Endothelial cell (in vitro differentiated cells): ENCODE measurements around the gene MACROD2. TPM values are rescaled to one million over a fixed set of nuclear protein-coding genes. Genes with fewer than 3 reads are reported as not detected.

ENCODE experiments used
- DNase-seq: peaks from one replicate; pipeline ENCODE4 v3.0.0; 2021; ENCODE audit warnings: low spot score
- H3K27ac Mint-ChIP-seq: one replicate; pipeline ENCODE4 v1.8.0; 2021; ENCODE audit warnings: mixed read lengths, inconsistent platforms; ENCODE audit not compliant: unreplicated experiment
- H3K27me3 Mint-ChIP-seq: one replicate; pipeline ENCODE4 v1.8.0; 2021; ENCODE audit warnings: mild to moderate bottlenecking, moderate library complexity, mixed read lengths, inconsistent platforms; ENCODE audit not compliant: unreplicated experiment
- H3K36me3 Mint-ChIP-seq: one replicate; pipeline ENCODE4 v1.8.0; 2021; ENCODE audit warnings: mild to moderate bottlenecking, low read depth, mixed read lengths, inconsistent platforms; ENCODE audit not compliant: unreplicated experiment
- H3K4me1 Mint-ChIP-seq: one replicate; pipeline ENCODE4 v1.8.0; 2021; ENCODE audit warnings: mild to moderate bottlenecking, mixed read lengths, inconsistent platforms; ENCODE audit not compliant: unreplicated experiment
- H3K4me3 Mint-ChIP-seq: one replicate; pipeline ENCODE4 v1.8.0; 2021; ENCODE audit warnings: mild to moderate bottlenecking, mixed read lengths, inconsistent platforms; ENCODE audit not compliant: unreplicated experiment
- H3K9me3 Mint-ChIP-seq: one replicate; pipeline ENCODE4 v1.8.0; 2021; ENCODE audit warnings: mixed read lengths, inconsistent platforms; ENCODE audit not compliant: unreplicated experiment
- total RNA-seq: library from RNA; stranded (reverse); fragmentation: NEBNext Ultra II Directional; extraction: Animal tissue kit (Norgen Biotek cat#: 25700); gene quantifications from one replicate; pipeline ENCODE4 v1.2.1, GENCODE V29; 2021; ENCODE audit not compliant: unreplicated experiment
- TF ChIP-seq, protein P1 (sequence below): fragments of 200-600 bp; sonication (generic); IDR thresholded peaks from one replicate; pipeline ENCODE4 v1.5.0; 2021; ENCODE audit warnings: antibody characterized with exemption; ENCODE audit not compliant: unreplicated experiment

Gene MACROD2
- total RNA-seq, 1 donor from 2014 or later, result 6.4 TPM

GRCh38 chr20:15854911-15855310 is 1859.6 kb downstream of the MACROD2 start:
- Mint-ChIP-seq H3K36me3 (no peaks in the 10 kb centered on the region), H3K4me1 (no peaks in the 10 kb centered on the region), H3K4me3 (no peak overlapping the region), H3K9me3 (no peaks in the 10 kb centered on the region), H3K27me3 (peaks cover 1% of the 10 kb centered on the region), H3K27ac (no peak overlapping the region)
- TF ChIP-seq, protein P1, sequence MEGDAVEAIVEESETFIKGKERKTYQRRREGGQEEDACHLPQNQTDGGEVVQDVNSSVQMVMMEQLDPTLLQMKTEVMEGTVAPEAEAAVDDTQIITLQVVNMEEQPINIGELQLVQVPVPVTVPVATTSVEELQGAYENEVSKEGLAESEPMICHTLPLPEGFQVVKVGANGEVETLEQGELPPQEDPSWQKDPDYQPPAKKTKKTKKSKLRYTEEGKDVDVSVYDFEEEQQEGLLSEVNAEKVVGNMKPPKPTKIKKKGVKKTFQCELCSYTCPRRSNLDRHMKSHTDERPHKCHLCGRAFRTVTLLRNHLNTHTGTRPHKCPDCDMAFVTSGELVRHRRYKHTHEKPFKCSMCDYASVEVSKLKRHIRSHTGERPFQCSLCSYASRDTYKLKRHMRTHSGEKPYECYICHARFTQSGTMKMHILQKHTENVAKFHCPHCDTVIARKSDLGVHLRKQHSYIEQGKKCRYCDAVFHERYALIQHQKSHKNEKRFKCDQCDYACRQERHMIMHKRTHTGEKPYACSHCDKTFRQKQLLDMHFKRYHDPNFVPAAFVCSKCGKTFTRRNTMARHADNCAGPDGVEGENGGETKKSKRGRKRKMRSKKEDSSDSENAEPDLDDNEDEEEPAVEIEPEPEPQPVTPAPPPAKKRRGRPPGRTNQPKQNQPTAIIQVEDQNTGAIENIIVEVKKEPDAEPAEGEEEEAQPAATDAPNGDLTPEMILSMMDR, result no peak
- no peak for DNase-seq

DNA sequence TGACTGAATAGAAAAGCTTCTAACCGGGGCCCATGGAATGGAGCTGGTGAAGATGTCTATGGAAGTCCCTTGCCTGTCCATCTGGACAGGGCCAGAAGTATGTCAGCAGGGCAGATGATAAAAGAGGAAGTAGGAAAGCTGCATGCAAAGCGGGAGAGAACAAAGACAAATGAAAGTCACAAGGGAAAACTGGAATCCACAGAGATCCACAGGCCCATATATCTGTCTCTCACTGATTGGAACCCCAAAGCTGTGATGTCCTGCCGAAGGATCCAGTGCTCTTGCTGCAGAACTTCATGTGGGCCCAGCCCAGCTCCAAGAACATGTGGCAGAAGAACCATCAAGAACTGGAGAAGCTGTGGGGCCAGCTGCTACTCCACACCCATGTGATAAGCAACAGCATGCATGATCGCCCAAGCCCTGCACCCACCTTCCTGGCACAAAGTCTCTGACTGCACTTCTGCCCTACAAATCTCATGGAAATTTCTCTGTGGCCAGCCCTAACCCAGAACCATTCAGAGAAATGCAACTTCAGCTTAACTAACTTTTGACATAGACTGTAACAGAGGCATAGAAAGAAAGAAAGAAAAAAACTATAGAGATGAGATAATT is 1862.0 kb downstream of the MACROD2 start:
- Mint-ChIP-seq H3K4me1 (no peaks in the 10 kb centered on the region), H3K27ac (no peak overlapping the region), H3K9me3 (no peaks in the 10 kb centered on the region), H3K27me3 (peaks cover 1% of the 10 kb centered on the region), H3K4me3 (no peak overlapping the region), H3K36me3 (no peaks in the 10 kb centered on the region)
- DNase-seq, result no peak
- TF ChIP-seq, protein P1, result no peak

GRCh38 chr20:15859061-15859460 is 1863.7 kb downstream of the MACROD2 start:
- no peaks in the 10 kb centered on the region for H3K36me3 Mint-ChIP-seq
- peaks cover 1% of the 10 kb centered on the region for H3K27me3 Mint-ChIP-seq
- DNase-seq, result no peak
- no peak overlapping the region for H3K27ac Mint-ChIP-seq
- no peaks in the 10 kb centered on the region for H3K9me3 Mint-ChIP-seq
- TF ChIP-seq, protein P1, result no peak
- no peaks in the 10 kb centered on the region for H3K4me1 Mint-ChIP-seq
- no peak overlapping the region for H3K4me3 Mint-ChIP-seq

- no peak overlapping the region for H3K27ac Mint-ChIP-seq
- H3K9me3 Mint-ChIP-seq, result no peaks in the 10 kb centered on the region
- no peak for DNase-seq
- peaks cover 1% of the 10 kb centered on the region for H3K27me3 Mint-ChIP-seq
- H3K4me3 Mint-ChIP-seq, result no peak overlapping the region
- TF ChIP-seq, protein P1, result no peak
- H3K4me1 Mint-ChIP-seq, result no peaks in the 10 kb centered on the region
- no peaks in the 10 kb centered on the region for H3K36me3 Mint-ChIP-seq
These were observed 1865.5 kb downstream of the MACROD2 start for GRCh38 chr20:15860850-15861249.

GRCh38 chr20:15862178-15862577 is 1866.9 kb downstream of the MACROD2 start:
- Mint-ChIP-seq H3K27ac (no peak overlapping the region), H3K27me3 (peaks cover 1% of the 10 kb centered on the region), H3K4me1 (no peaks in the 10 kb centered on the region), H3K36me3 (no peaks in the 10 kb centered on the region), H3K9me3 (no peaks in the 10 kb centered on the region), H3K4me3 (no peak overlapping the region)
- TF ChIP-seq, protein P1, result no peak
- DNase-seq, result no peak
